Activated CD8-positive, alpha-beta memory T cell treated with anti-CD3 and anti-CD28 coated beads, Interleukin-2, amount 50 U/mL, for 1 hour (primary cell): ENCODE data around the gene NDST1.
A peak's percentile ranks its signal among the peaks of the same experiment; 100 is the strongest.
"Not testable (repeated sequence)": the region's sequence is repeated elsewhere in the genome, so short reads cannot be mapped to it uniquely, and the experiment has no call there.

ENCODE experiments used
- DNase-seq: peaks from one replicate; pipeline ENCODE4 v3.0.0-alpha.2; 2020; ENCODE audit errors: extremely low read depth

The NDST1 gene

GRCh38 chr5:150507474-150508276 is at the start of gene NDST1:
Gene NDST1, plus strand, starts transcription at chr5:150508131. Its CDS starts 13,124 bp downstream, at chr5:150521255.
- no peak for DNase-seq

GRCh38 chr5:150458802-150459557 is 49.0 kb upstream of the NDST1 start:
- peak; percentile 53 for DNase-seq

GRCh38 chr5:150460781-150461180 is 47.1 kb upstream of the NDST1 start:
- DNase-seq: no peak

- no peak for DNase-seq
These were observed 46.7 kb upstream of the NDST1 start for GRCh38 chr5:150461231-150461630.

- DNase-seq: no peak
These were observed 43.3 kb upstream of the NDST1 start for GRCh38 chr5:150464554-150465012.

GRCh38 chr5:150465927-150466326 is 42.0 kb upstream of the NDST1 start:
- DNase-seq: no peak

GRCh38 chr5:150468206-150468605 is 39.7 kb upstream of the NDST1 start:
- DNase-seq: no peak

GRCh38 chr5:150469718-150470469 is 38.0 kb upstream of the NDST1 start:
- no peak for DNase-seq

- DNase-seq: no peak
These were observed 34.1 kb upstream of the NDST1 start for GRCh38 chr5:150473673-150474358.

GRCh38 chr5:150476568-150476967 is 31.4 kb upstream of the NDST1 start:
- not testable (repeated sequence) for DNase-seq

- no peak for DNase-seq
These were observed 28.5 kb upstream of the NDST1 start for GRCh38 chr5:150479416-150479815.

- DNase-seq: no peak
These were observed 26.3 kb upstream of the NDST1 start for GRCh38 chr5:150481708-150481965.

- DNase-seq: no peak
These were observed 25.9 kb upstream of the NDST1 start for GRCh38 chr5:150481972-150482406.

- DNase-seq: no peak
These were observed 22.8 kb upstream of the NDST1 start for GRCh38 chr5:150484964-150485692.

GRCh38 chr5:150485693-150486401 is 22.1 kb upstream of the NDST1 start:
- no peak for DNase-seq

GRCh38 chr5:150486402-150487198 is 21.3 kb upstream of the NDST1 start:
- no peak for DNase-seq

GRCh38 chr5:150487199-150488061 is 20.5 kb upstream of the NDST1 start:
- DNase-seq: no peak

GRCh38 chr5:150488519-150489359 is 19.2 kb upstream of the NDST1 start:
- DNase-seq: no peak
